ENCODE measurements around the gene NOCT.
A peak's percentile ranks its signal among the peaks of the same experiment; 100 is the strongest.
"Not testable (repeated sequence)": the region's sequence is repeated elsewhere in the genome, so short reads cannot be mapped to it uniquely, and the experiment has no call there.

NOCT gene

DNA sequence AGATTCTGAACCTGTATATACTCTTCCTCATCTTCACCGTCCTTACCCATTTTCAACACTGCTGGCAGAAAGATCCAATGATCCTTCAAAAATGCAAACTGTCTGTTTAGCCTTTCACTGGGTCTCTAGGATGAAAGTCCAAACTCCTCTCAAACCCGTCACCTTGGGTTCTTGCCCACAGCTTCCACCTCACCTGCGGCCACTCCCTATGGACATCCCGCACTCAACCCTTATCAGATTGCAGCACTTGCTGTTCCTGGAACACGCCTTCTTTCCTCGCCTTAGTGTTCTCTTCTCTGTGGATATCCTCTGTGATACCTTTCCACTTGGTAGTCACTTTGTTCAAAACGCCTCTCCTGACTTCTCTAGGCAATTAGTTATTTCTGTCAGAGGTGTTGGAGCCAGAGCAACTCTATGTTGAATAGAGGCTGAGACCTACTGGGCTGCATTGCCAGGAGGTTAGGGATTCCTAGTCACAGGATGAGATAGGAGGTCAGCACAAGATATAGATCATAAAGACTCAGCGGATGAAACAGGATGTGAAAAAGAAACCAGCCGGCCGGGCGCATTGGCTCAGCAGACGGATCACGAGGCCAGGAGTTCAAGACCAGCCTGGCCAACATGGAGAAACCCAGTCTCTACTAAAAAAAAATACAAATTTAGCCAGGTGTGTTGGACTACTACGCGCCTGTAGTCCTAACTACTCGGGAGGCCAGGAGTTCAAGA is 4.2 kb upstream of the NOCT start:
- DNase-seq = no peak

DNA sequence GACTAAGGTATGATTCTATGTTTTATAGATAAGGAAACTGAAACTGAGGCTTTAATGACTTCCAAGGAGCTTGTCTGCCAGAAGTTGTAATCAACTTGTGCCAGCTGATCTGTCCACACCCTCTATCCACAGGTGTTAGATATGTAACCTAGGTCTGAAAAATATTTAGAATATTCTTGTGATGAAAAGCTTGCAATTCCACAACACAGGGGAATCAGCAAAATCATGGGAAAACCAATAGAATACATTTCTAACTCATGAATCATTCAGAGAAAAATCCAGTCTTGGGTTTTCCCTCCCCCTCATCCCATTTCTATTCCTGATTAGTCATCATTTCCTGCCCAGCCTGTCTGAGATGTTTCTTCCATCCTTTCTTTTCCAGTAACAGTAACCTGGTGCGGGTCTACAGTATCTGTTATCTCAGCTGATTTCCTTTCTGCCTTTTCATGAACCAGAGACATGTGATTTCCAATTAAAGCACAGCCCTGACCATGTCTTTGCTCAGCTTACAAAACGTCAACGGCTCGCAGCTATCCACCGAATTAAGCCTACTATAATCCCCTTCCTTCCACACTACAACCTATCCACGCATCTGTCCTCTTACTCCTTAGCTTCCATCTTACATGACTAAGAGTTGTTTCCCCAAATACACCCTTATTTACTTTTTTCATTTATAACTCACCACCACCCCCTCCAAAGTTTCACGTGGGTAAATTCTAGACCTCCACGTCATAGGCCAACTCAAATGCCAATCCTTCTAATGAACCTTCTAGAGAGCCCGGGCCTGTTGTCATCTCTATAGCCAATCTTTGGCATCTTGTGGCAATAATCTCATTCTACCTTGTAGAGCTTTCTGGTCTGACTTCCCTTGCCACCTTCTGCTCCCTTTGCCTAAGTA is 961 bp upstream of the NOCT start:
- DNase-seq = no peak

DNA sequence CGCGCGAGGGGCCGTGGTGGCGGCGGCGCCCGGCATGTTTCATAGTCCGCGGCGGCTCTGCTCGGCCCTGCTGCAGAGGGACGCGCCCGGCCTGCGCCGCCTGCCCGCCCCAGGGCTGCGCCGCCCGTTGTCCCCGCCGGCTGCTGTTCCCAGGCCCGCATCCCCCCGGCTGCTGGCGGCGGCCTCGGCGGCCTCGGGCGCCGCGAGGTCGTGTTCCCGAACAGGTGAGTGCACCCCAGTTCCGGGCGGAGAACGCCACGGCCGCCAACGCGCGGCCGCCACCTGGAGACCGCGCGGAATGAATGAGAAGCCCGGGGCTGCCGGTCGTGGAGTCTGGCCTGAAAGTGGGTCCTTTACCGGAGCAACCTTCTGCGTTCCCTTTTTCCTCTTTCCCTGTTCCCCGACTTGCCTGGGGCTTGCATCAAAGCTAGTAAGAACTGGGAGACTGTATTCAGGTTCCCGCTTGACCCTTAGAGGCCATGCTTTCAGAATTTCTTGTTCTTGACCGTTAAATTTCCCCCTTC is 429 bp downstream of the NOCT start:
- DNase-seq = no peak

DNA sequence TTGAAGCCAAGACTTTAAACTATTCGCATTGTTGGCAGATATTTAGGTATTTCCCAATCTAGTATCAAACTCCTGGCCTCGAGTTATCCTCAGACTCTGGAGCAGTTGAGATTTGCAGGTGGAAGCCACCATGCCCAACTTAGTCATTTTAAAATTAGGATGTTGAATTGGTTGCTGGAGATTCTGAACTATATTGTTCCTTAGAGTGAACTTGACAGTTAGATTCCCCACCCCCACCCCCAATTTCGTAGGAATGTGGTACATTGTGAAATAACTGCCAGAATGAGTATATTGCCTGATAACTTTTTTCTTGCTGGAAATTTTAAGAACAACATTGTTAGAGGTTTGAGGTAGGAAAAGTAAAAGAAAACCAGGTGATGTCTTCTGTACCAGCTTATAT is 2.3 kb downstream of the NOCT start:
- no peak for DNase-seq

DNA sequence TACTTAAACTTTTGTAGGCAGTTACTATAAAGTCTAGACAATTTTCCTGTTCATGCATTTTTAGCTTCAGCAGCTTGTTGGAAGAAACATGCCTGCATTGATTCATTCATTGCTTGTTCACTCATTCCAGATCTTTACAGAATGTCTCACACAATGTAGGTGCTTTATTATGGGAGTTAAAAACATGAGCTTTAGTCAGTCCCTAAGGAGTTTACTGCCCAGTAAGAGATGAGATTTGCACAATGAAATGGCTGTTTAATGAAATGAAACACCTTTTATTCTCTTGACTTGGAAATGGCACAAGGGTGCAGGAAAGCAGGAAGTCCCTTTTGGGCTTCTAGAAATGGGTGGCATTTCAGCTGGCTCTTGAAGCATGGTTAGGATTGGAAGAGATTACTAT is 2.9 kb downstream of the NOCT start:
- DNase-seq = no peak

DNA sequence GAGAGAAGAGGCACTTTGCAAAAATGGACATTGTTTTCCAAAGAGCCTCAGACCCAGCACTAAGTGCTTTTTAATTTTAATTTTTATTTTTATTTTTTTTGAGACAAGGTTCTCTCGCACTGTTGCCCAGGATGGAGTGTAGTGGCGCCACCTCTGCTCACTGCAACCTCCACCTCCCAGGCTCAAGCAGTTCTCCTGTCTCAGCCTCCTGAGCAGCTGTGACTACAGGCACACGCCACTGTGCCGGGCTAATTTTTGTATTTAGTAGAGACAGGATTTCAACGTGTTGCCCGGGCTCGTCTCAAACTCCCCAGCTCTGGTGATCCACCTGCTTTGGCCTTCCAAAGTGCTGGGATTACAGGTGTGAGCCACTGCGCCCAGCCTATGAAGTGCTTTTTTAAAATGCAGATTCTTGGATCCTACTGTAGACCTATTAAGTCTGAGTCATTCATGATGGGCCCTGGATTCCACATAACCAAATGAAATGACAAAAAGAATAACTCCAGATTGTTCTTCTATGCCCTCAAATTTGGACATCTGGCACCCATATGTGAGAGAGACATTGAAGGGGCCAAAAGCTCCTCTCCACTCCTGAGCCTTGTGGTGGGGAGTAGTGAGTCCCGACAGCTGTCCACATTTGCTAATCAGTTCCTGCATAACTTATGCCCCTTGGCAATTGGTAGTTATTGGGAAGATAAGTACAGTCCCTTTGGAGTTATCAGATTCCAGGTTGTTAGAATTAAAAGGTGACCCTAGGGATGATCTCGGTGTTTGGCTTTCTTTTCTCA is 3.6 kb downstream of the NOCT start:
- DNase-seq = no peak

DNA sequence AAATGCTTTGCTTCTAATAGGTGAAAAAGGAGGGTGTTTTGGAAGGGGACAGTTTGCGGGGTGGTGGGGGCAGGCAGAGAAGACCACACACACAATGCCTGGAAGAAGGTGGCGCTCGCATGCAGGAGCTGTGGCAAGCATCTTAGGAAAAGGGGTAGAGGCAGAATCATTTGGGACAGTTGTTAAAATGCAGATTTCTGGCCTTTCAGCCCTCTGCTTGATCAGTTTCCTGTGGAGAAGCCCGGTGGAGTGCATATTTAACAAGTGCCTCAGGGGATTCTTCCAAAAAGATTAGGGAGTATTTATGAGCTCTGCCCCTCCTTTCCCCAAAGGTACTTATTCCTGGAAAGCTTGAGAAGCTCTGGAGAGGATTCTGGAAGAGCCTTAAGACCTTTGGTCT is 4.8 kb downstream of the NOCT start:
- no peak for DNase-seq

DNA sequence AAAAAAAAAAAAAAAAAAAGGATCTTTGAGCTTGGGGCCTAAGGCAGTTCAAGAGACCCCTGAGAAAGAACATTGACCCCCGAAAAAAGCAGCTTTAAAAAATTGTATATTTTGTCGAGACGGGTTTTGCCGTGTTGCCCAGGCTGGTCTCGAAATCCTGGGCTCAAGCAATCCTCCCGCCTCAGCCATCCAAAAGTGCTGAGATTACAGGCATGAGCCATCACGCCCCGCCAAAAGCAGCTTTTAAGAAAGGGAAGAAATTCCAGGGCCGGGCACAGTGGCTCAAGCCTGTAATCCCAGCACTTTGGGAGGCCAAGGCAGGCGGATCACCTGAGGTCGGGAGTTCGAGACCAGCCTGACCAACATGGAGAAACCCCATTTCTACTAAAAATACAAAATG is 5.5 kb downstream of the NOCT start:
- DNase-seq = not testable (repeated sequence)

DNA sequence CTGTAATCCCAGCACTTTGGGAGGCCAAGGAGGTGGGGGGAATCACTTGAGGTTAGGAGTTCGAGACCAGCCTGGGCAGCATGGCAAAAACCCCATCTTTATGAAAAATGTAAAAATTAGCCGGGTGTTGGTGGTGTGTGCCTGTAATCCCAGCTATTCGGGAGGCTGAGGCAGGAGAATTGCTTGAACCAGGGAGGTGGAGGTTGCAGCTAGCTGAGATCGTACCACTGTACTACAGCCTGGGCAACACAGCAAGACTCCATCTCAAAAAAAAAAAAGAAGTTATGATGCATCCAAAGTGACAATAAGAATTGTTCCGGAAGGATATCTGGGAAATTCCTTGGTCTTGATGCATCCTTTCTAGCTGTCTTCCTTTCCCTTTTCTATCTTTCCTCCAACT is 7.3 kb downstream of the NOCT start:
- no peak for DNase-seq

DNA sequence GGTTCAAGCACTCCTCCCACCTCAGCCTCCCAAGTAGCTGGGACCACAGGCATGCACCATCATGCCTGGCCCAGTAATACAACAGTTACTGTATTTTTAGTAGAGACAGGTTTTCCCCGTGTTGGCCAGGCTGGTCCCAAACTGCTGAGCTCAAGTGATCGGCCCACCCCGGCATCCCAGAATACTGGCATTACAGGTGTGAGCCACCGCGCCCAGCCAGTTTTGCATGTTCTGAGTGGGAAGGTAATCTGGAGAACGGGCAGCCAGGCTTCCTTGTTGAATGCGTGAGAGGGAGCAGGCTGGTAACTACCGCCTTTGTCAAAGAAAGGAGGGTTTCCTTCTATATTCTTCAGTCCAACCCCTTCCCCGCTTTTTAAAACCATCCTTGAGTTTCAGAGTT is 9.1 kb downstream of the NOCT start:
- no peak for DNase-seq

DNA sequence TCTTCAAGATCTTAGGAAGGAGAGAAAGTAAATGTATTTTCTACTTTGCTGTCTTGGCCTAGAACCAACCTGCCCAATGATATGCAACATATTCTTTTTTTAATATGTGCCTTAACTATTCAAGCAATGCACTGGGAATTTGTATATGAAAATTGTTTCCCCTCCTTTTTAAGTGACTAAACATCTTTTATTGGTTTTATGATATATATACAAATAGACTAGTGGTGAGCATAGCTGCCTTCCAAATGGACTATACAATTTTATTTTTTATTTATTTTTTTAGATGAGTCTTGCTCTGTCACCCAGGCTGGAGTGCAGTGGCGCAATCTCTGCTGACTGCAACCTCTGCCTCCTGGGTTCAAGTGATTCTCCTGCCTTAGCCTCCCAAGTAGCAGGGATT is 10.3 kb downstream of the NOCT start:
- no peak for DNase-seq

DNA sequence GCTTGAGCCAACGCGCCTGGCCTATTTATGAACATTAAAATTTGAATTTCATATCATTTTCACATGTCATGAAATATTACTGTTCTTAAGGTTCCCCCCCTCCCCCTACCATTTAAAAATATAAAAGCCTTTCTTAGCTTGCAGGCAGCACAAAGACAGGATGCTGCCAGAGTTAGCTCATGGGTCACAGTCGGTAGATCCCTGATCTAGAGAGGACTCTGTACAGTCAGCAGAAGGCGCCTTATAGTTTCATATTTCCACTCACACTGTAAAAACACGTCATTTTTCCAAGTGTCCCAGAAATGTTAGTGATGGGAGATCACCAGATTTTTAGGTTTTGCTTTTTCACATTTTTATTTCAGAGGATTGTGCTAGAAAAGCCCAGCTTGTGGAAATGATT is 12.2 kb downstream of the NOCT start:
- no peak for DNase-seq

DNA sequence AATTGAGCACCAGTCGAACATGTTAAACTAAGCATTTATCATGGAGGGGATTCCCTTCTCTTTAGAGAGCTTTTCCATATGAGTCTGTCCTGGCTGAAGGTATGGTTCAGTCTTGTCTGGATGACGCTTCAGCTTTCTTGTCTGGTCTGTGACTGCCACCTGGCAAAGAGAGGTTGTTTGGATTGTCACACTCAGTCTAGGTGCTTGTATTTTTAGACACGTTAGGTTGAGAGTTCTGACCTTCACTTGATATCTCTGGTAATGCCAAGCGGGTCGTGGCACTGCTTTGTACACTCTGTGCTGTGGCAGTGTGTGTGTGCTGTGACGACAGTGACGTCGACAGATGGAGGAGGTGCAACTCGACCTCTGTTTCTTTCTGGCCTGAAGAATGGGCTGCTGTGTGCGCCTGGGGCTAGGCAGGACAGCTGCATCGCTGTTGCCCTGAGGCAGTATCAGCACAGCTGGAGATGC is 12.6 kb downstream of the NOCT start:
- no peak for DNase-seq

DNA sequence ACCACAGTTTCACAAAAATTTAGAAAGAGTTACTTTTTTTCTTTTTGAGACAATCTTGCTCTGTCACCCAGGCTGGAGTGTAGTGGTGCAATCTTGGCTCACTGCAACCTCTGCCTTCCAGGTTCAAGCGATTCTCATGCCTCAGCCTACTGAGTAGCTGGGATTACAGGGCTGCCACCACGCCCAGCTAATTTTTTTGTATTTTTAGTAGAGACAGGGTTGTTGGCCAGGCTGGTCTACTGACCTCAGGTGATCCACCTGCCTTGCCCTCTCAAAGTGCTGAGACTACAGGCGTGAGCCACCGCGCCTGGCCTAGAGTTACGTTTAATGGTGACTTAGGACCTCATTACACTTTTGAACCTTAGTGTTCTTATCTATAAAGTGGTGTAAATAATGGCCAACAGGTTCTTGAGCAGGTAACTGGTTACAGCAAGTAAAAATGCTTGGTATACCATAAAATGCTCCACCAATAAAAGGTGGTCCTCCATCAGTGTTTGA is 14.3 kb downstream of the NOCT start:
- not testable (repeated sequence) for DNase-seq

DNA sequence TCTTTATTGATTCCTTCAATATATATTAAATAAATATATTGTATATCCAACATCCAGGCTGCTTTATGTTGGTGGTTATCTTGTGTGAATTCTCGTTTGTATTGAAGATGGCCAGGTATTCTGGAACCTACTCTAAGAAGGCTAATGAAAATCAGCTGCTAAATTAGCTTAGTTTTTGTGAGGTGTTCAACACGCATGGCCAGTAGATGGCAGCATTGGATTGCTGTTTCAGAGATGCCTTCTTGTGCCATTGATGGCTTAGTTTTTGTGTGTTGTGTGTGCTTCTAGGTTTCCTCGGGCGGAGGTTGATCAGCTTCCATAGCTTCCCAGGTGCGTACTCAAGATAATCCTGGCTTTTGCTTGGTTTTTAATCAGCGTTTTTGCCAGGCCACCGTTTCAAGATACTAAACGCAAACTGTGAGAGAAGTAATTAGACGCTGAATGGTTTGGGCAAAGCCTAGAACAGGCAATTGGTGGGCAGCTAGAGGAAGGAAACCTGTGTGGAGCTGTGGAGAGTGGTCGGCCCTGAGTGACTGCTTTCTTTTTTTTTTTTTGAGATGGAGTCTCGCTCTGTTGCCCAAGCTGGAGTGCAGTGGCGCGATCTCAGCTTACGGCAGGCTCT is 15.1 kb downstream of the NOCT start:
- DNase-seq = peak; percentile 27

DNA sequence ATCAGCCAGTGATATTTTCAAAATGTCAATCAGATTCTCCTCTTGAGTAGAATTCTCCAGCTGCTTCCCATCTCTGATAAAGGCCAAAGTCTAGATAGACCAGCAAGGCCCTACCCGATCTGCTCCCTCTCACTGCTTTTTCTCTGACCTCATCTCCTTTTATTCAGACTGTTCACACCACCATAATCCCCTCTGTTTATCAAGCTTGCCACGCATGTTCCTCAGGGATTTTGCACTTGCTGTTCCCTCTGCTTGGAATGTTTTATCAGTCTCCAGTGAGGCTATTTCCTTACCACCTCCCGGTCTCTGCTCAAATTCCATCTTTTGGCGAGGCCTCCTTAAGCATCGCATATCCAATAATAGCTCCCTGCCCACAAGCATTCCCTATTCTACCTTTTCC is 20.1 kb downstream of the NOCT start:
- DNase-seq = no peak

DNA sequence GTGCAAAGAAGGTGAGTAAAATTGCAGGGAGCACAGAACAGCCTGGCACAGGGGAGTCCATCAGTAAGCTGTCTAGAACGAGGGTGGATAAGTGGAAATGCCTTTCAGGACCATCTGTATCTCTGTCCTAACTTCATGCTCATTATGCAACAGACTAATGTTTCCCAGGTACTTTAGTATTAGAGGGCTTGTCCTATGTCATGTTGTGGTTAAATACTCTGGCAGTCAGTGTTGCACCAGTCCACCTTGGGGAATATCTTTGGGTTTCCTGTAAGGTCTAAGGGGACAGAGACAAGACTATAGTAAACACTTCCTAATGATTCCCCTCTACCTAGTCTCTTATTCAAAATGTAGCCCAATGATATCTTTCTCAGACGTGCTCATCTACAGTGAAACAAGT is 21.3 kb downstream of the NOCT start:
- DNase-seq = no peak

DNA sequence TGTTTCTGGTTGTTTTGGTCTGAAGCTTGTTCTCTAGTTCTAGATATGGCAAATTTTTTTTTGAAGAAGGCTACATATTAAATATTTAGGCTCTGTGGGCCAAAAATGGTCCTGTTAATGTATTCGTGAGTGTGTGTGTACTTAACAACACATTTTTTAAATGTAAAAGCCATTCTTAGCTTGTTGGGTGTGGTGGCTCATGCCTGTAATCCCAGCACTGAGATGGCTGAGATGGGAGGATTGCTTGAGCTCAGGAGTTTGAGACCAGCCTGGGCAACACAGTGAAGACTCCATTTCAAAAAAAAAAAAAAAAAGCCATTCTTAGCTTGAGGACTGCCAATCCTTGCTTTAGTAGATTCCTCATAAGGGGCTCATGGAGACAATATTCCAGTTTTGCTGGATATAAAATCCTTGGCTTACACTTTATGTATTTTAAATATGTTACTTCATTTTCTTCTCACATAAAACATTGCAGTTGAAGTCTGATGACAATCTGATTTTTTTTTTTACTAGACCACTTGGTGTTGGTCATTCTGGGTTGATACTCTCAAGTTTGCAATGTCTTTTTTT is 23.4 kb downstream of the NOCT start:
- no peak for DNase-seq

DNA sequence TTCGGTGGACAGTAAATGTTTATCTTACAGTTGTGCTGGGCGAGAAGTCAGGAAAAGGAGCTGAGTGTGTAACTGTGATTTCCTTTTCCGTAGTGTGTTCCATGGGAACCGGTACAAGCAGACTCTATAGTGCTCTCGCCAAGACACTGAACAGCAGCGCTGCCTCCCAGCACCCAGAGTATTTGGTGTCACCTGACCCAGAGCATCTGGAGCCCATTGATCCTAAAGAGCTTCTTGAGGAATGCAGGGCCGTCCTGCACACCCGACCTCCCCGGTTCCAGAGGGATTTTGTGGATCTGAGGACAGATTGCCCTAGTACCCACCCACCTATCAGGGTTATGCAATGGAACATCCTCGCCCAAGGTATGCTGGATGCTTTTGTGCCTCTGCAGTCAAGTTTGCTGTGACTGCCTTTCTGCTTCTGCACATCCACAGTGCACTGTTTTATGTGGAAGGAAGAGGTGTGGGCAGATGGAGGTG is 27.4 kb downstream of the NOCT start:
- DNase-seq = no peak

DNA sequence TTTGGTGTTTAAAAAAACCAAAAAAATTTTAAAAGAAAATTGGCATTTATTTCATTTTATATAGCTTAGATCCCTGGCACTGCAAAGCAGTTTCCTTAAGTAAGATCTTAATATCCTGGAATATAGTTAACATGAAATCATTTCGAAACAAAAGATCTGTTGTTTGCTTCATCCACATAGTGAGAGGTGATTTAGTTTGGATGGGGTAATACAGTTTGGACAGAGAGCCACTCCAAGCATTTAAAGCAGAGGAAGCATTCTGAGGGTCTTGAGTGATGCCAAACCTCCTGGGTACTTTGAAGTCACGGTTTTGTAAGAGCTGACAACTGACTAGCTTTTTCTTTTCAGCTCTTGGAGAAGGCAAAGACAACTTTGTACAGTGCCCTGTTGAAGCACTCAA is 28.7 kb downstream of the NOCT start:
- no peak for DNase-seq

DNA sequence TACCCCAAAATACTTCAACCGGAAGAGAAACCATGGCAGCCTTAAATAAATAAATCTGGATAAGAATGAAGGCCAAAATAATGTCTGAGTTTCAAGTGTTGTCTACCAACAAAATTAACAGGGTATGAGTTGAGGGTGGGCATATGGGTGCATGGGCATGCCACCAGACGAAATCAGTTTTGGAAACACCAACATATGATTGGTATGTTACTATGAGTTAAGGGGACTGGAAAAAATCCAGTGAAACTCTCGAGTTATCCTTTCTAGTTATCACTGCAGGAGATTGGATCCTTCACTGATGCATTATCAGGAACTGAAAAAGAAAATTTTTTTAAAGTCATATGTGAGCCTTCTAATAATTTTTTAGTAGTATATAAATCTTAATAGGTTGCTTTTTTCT is 32.4 kb downstream of the NOCT start:
- no peak for DNase-seq

DNA sequence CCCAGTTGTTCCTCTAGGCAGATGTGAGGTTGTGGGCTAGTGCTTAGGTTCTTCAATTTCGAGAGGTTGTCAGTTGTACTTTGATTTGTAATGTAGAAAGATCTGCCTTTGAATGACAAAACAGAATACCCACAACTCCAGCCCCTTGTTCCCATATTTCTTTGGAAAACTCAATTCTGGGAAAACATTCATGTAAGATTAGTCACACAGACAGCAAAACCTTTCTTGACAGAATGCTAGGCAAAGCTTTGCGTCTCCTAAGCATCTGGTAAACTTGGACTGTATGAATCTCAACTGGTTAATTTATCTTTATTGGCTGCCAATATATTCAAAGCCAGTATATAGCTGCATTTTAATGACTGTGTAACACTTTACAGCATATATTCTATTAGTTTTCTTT is 34.9 kb downstream of the NOCT start:
- DNase-seq = no peak
